Peyer's patch (tissue), 4 donors: ENCODE data around the gene ZNF213. TPM values are rescaled to one million over a fixed set of nuclear protein-coding genes. Genes with fewer than 3 reads are reported as not detected.

Source experiments
- DNase-seq, 3 donors: peaks; one replicate each; pipeline ENCODE4 v3.0.0-alpha.2; 2017 to 2019
- H3K27ac ChIP-seq, 4 donors: fragments of 200-600 bp; sonication (generic); one replicate each; pipeline ENCODE4 v1.5.1; 2016 to 2019
- H3K27me3 ChIP-seq, 2 donors: fragments of 200-600 bp; sonication (generic); one replicate each; pipeline ENCODE4 v1.5.1; 2019
- H3K36me3 ChIP-seq, 3 donors: fragments of 200-600 bp; sonication (generic); one replicate each; pipeline ENCODE4 v1.5.1; 2016 to 2019
- H3K4me1 ChIP-seq, 4 donors: fragments of 200-600 bp; sonication (generic); one replicate each; pipeline ENCODE4 v1.5.1; 2016 to 2019
- H3K4me3 ChIP-seq, 4 donors: fragments of 200-600 bp; sonication (generic); 1 replicate in 3 of 4; 2 replicates in 1 of 4; pipeline ENCODE4 v1.5.1; 2016 to 2019; ENCODE audit warnings: mild to moderate bottlenecking in 1 of 4
- H3K9me3 ChIP-seq, 4 donors: fragments of 200-600 bp; sonication (generic); one replicate each; pipeline ENCODE4 v1.5.1; 2016 to 2019; ENCODE audit warnings: mild to moderate bottlenecking in 1 of 4
- CTCF ChIP-seq, 6 experiments: fragments of 450-650 bp in 4 of 6; fragments of 200-600 bp in 2 of 6; sonication (generic) in 1 of 6; IDR thresholded peaks; one replicate each; pipeline ENCODE4 v1.5.1; 2017 to 2019; ENCODE audit warnings: antibody characterized with exemption in 6 of 6, mild to moderate bottlenecking in 3 of 6, moderate library complexity in 1 of 6
- POLR2A ChIP-seq, 2 donors: fragments of 450-650 bp; IDR thresholded peaks; one replicate each; pipeline ENCODE4 v1.5.1; 2017; ENCODE audit warnings: antibody characterized with exemption in 2 of 2, mild to moderate bottlenecking in 2 of 2, moderate library complexity in 2 of 2
- total RNA-seq, 4 donors: library from RNA; depleted of rRNA; stranded (reverse); fragments of >200 nt; gene quantifications; one replicate each; pipeline ENCODE4 v1.1.0, GENCODE V29; 2016

The ZNF213 gene
- total RNA-seq, 4 donors from 2014 or later = 14.9 to 40.6 (median 18.4) TPM

GRCh38 chr16:3145660-3146059 lies 10.8 kb downstream of the ZNF213 start:
- no peak overlapping the region for H3K27ac ChIP-seq
- no peak for TF ChIP-seq POLR2A (IDR thresholded peaks at IDR 0.05)
- no peak for TF ChIP-seq CTCF (IDR thresholded peaks at IDR 0.05)
- H3K27me3 ChIP-seq = no peaks in the 10 kb centered on the region
- no peak overlapping the region for H3K4me3 ChIP-seq
- peaks cover 0 to 20% (median 1%) of the 10 kb centered on the region in 4 donors for H3K4me1 ChIP-seq
- no peak for DNase-seq
- no peaks in the 10 kb centered on the region for H3K9me3 ChIP-seq
- H3K36me3 ChIP-seq = peaks cover 0 to 23% (median 0%) of the 10 kb centered on the region in 3 donors

GRCh38 chr16:3147046-3147756 lies 12.4 kb downstream of the ZNF213 start:
- Histone ChIP-seq H3K27me3 (no peaks in the 10 kb centered on the region), H3K36me3 (peaks cover 0 to 7% (median 0%) of the 10 kb centered on the region in 3 donors), H3K9me3 (no peaks in the 10 kb centered on the region), H3K4me1 (peaks cover 0 to 33% (median 1%) of the 10 kb centered on the region in 4 donors), H3K27ac (no peak overlapping the region), H3K4me3 (no peak overlapping the region)
- DNase-seq = no peak
- TF ChIP-seq CTCF (IDR thresholded peaks at IDR 0.05) (no peak), POLR2A (IDR thresholded peaks at IDR 0.05) (no peak)

- DNase-seq = no peak
- no peak overlapping the region for H3K4me3 ChIP-seq
- peaks cover 0 to 33% (median 1%) of the 10 kb centered on the region in 4 donors for H3K4me1 ChIP-seq
- no peaks in the 10 kb centered on the region for H3K27me3 ChIP-seq
- TF ChIP-seq CTCF (IDR thresholded peaks at IDR 0.05) (no peak), POLR2A (IDR thresholded peaks at IDR 0.05) (no peak)
- no peak overlapping the region for H3K27ac ChIP-seq
- H3K9me3 ChIP-seq = no peaks in the 10 kb centered on the region
- peaks cover 0 to 2% (median 0%) of the 10 kb centered on the region in 3 donors for H3K36me3 ChIP-seq
Measured at GRCh38 chr16:3147757-3148104, 12.9 kb downstream of the ZNF213 start.

- no peak overlapping the region for H3K27ac ChIP-seq
- no peaks in the 10 kb centered on the region for H3K27me3 ChIP-seq
- H3K36me3 ChIP-seq = no peaks in the 10 kb centered on the region
- H3K9me3 ChIP-seq = no peaks in the 10 kb centered on the region
- DNase-seq = no peak
- peaks cover 0 to 27% (median under 1%) of the 10 kb centered on the region in 4 donors for H3K4me1 ChIP-seq
- no peak for TF ChIP-seq POLR2A (IDR thresholded peaks at IDR 0.05)
- no peak for TF ChIP-seq CTCF (IDR thresholded peaks at IDR 0.05)
- no peak overlapping the region for H3K4me3 ChIP-seq
Measured at GRCh38 chr16:3148256-3149192, 13.7 kb downstream of the ZNF213 start.

GRCh38 chr16:3149193-3149530 lies 14.3 kb downstream of the ZNF213 start:
- Histone ChIP-seq H3K4me3 (no peak overlapping the region), H3K9me3 (no peaks in the 10 kb centered on the region), H3K27ac (peak overlapping the region in 3 of 4 donors; percentile 75 to 92 (median 91)), H3K27me3 (no peaks in the 10 kb centered on the region), H3K36me3 (no peaks in the 10 kb centered on the region), H3K4me1 (peaks cover 0 to 23% (median 0%) of the 10 kb centered on the region in 4 donors)
- TF ChIP-seq POLR2A (IDR thresholded peaks at IDR 0.05) (no peak), CTCF (IDR thresholded peaks at IDR 0.05) (no peak)
- DNase-seq = peak in 1 of 3 donors; percentile 50
